HG02759 (cell line): ENCODE results near the gene STAG1.
"Not testable (repeated sequence)": the region's sequence is repeated elsewhere in the genome, so short reads cannot be mapped to it uniquely, and the experiment has no call there.

Experiments used
- ATAC-seq: cut with Tn5 transposase; IDR thresholded peaks from one replicate; pipeline ENCODE4 v1.9.1; 2021; ENCODE audit warnings: mild to moderate bottlenecking, moderate library complexity; ENCODE audit not compliant: unreplicated experiment

The STAG1 gene

GRCh38 chr3:136749091-136749490 lies 3.1 kb downstream of the STAG1 start:
- no peak for ATAC-seq

GRCh38 chr3:136745916-136746315 lies 6.3 kb downstream of the STAG1 start:
- no peak for ATAC-seq

- ATAC-seq, result no peak
Observed at GRCh38 chr3:136741063-136741462, 11.1 kb downstream of the STAG1 start.

- ATAC-seq, result no peak
Observed at GRCh38 chr3:136740351-136740958, 11.7 kb downstream of the STAG1 start.

- ATAC-seq, result not testable (repeated sequence)
Observed at GRCh38 chr3:136736950-136737349, 15.2 kb downstream of the STAG1 start.

- no peak for ATAC-seq
Observed at GRCh38 chr3:136735103-136735502, 17.1 kb downstream of the STAG1 start.

- no peak for ATAC-seq
Observed at GRCh38 chr3:136734382-136735070, 17.7 kb downstream of the STAG1 start.

- no peak for ATAC-seq
Observed at GRCh38 chr3:136733317-136733833, 18.8 kb downstream of the STAG1 start.

GRCh38 chr3:136731274-136731884 lies 20.8 kb downstream of the STAG1 start:
- ATAC-seq, result no peak

- ATAC-seq, result no peak
Observed at GRCh38 chr3:136730595-136731273, 21.4 kb downstream of the STAG1 start.

GRCh38 chr3:136728918-136729317 lies 23.3 kb downstream of the STAG1 start:
- ATAC-seq, result no peak

GRCh38 chr3:136728473-136728872 lies 23.7 kb downstream of the STAG1 start:
- peak; percentile 57 for ATAC-seq

- ATAC-seq, result no peak
Observed at GRCh38 chr3:136725468-136725867, 26.7 kb downstream of the STAG1 start.

GRCh38 chr3:136722916-136723315 lies 29.3 kb downstream of the STAG1 start:
- not testable (repeated sequence) for ATAC-seq

GRCh38 chr3:136722399-136722798 lies 29.8 kb downstream of the STAG1 start:
- not testable (repeated sequence) for ATAC-seq

GRCh38 chr3:136720091-136720490 lies 32.1 kb downstream of the STAG1 start:
- no peak for ATAC-seq

- no peak for ATAC-seq
Observed at GRCh38 chr3:136716629-136717028, 35.5 kb downstream of the STAG1 start.

- ATAC-seq, result no peak
Observed at GRCh38 chr3:136714020-136714419, 38.2 kb downstream of the STAG1 start.

GRCh38 chr3:136712941-136713340 lies 39.2 kb downstream of the STAG1 start:
- ATAC-seq, result no peak

GRCh38 chr3:136711888-136712287 lies 40.3 kb downstream of the STAG1 start:
- not testable (repeated sequence) for ATAC-seq

- no peak for ATAC-seq
Observed at GRCh38 chr3:136711277-136711676, 40.9 kb downstream of the STAG1 start.
